ENCODE measurements around the gene DUSP12.

The DUSP12 gene

DNA sequence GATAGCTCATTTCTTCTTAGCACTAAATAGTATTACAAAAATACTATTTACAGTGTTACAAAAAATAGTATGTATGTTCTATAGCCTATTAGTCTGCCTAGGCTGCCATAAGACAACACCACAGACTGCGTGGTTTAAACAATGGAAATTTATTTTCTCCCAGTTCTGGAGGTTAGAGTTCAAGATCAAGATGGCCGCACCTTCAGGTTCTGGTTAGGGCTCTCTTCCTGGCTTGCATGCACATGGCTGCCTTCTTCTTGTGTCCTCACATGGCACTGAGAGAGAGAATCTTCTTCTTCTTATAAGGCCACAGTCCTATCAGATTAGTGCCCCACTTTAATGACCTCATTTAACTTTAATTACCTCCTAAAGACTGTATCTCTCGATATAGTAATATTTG lies 20.7 kb downstream of the DUSP12 start:
- no peak for DNase-seq

DNA sequence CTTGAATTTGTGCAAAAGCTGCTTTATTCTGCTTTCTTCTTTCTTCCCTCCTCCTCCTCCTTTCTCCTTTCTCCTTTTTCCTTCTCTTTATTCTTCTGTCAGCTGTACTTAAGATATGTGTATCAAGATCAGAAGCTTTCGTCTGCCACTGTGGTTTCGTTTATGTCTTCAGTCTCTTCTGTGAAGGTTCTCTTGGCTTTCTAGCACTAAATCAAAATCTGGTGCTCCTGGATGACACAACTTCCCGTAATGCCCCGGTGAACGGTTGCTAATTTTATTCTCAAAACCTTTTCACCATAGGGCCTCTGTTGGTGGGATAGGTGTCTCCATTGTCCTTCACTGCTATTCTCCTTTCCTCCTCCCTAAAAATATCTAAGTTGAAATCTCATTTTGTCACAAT lies 21.6 kb downstream of the DUSP12 start:
- DNase-seq: no peak

DNA sequence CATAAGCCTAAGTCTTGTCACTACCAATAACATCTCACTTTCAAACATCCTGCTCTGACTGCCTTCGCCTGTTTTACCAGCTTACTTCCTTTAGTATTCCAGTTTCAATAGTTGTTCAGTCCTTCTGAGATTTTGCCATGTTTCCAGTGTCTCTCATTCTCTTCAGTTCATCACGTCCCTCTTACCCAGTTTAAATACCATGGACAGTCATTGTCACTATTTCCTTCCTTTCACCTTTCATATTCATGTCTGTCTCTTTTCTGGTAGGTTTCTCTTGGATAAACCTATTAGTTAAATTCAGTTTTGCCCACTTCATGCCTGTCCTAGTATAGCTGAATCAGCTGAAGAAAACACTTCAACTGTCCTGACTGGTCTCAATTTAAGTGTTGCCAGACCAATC lies 22.4 kb downstream of the DUSP12 start:
- no peak for DNase-seq

DNA sequence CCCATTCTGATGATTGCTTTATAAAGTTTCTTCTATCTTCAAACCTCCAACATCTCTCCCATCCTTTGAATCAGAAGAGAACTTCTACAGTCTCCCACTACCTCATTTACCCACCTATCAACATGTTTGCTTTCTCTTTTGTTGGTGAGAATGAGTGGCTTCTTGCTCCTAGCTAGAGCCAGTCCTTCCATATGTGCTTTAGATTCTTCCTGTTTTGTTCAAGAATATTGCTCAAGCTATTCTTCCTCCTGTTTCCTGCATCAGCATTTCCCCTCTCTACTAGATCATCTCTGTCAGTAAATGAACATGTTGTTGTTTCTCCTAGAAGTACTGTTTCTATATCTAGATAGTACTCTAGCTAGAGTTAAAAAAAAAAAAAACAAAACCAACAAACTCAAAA lies 22.8 kb downstream of the DUSP12 start:
- DNase-seq: no peak

DNA sequence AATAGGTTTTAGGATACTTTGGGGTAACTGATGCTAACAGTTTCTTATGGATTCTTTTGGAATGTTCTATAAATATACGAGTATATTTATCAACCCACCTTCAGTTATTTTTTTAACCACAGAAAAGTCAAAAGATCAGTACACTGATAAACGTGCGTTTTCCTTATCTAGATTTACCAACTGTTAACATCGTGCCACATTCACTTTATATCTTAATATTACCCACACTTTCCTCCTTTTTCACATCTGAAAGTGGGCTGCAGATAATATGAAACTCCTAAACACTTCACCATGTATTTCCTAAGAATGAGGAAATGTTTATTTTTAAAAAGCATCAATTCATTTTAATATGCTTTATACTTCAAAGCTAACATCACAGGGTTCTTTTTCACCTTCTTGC lies 24.2 kb downstream of the DUSP12 start:
- no peak for DNase-seq

DNA sequence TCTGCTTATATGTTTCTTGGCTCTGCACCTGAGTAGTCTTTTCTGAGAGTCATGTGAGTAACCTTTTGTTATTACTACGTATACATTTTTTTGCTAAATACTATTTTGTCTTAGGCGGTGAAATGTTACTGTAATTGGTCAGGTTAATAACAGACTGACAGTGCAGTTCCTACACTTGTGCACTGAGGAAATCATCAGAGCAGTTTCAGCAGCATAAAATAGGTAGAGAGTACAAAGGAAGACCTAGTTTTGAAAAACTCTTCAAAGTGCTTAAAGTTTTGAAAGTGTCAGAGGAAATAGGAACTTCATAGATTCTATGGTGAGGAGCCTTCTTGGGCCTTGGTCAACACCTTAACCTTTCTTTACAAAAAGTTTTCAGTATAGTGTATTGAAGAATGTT lies 27.7 kb downstream of the DUSP12 start:
- DNase-seq: no peak

DNA sequence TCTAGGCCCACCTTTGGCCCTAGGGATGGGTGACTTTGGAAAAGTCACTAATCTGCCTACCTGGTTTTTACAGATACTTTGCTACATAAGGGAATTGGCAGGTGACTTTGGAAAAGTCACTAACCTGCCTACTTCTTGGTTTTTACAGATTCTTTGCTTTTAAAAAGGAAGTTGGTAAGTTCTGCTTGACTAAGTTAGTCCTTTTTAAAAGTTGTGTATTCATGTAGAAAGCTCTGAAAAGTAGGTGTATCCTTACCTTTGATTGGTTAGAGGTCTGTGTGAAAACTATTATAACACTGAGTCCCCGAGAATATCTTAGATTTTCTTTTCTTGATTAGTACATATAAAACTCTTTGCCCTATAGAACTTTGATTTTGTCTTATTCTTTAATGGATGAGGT lies 28.9 kb downstream of the DUSP12 start:
- no peak for DNase-seq

DNA sequence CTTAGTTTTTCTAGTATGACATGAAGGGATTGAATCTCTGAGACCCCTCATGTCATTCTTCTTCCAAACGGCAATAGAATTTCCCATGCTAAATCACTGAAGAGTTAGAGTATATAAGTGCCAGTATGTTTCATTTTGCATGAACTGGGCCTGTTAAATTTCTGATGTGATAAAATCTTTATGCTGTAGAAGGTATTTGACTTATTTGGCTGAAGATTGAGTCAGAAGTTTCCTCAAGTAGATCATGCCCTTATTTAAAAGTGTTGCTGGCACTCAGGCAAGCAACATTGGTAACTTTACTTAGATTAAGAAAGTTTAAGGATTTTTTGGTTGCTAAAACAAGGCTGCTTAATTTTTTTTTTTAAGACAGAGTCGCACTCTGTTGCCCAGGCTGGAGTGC lies 29.8 kb downstream of the DUSP12 start:
- DNase-seq: no peak

DNA sequence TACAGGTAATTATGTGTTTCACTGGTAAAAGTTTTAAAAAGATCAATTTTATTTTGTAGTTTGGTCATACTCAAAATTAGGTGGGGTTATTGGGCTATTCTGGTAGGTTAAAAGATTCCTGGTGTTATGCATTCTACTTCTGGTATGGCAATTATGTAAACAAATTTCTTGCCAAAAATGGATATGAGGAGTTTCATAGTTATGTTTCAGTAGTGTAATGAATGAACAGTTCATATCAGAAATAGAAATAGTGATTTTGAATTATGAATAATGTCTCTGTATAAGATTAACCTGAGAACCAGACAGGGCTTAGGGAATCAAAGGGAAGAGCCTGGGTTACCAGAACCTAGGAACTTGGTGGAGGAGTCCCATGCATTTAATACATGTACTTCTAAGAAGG lies 32.4 kb downstream of the DUSP12 start:
- no peak for DNase-seq

DNA sequence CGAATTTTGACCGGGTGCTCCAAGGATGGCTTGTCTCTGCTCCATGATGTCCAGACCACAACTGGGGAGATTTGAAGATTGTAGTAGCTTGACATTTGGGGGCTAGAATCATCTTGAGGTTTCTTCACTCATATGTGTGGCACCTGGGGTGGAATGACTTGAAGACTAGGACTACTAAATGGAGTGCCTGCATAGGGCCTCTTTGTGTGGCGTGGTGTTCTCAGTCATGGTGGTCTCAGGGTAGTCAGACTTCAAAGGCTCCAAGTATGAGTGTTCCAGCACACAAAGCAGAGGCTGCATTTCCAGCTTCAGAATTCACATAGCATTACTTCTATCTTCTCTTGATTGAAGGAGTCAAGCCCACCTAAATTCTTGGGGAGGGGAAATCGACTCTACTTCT lies 33.3 kb downstream of the DUSP12 start:
- no peak for DNase-seq

DNA sequence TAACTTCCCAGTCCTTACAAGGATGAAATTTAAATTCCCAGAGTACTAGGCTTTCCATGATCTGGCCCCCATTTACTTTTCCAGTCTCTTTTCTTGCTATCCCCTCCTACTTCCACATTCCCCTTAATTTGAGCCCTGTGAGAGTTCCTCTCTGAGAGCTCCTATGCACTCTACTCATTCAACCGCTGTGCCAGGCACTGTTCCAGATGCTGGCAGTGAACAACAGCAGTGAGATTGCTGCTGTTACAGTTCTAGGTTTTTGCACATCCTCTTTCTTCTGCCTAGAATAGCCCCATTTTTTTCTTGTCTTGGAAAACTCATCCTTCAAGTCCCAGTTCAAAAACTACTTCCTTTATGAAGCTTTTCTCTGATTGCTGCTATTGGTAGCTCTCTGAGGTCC lies 35.4 kb downstream of the DUSP12 start:
- DNase-seq: no peak

DNA sequence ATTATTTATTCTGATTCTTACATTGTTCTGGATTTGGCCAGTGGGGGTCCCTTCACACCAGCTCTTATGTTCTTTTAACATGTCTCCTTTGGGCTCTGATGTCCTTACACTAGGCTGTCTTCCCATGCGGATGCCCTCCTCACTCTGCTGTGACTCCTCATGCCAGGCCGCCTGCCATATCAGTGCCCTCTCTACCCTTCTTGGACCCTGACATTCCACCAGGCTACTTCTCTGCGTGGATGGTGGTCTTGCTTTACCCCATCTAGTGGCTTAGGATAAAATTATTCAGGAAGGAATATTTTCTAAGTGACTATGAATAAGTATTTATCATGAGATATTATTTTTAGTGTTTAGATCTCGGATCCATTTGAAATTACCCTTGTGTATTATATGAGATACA lies 37.8 kb downstream of the DUSP12 start:
- no peak for DNase-seq

DNA sequence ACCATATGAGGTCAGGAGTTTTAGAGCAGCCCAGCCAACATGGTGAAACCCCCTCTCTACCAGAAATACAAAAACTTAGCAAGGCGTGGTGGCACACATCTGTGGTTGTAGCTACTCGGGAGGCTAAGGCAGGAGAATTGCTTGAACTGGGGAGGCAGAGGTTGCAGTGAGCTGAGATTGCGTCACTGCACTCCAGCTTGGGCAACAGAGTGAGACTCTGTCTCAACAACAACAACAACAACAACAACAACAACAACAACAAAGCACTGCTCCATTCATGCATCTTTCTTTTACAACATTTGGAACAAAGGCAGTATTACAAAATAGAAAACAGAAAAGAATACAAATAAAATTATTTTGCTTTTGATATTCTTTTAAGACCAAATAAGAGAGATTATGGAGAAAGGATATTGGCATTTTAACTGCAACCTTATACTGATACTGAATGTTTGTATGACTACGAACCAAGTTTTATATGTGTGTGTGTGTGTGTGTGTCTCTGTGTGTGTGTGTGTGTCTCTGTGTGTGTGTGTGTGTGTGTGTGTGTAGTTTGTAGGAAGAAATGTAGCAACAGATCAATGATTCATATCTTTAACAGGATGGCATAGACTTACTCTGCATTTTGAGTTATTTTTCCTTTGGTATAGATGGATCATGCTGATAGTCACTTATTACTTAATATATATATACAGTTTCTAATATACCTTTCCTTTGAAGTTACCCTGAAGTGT lies 41.2 kb downstream of the DUSP12 start:
- no peak for DNase-seq

DNA sequence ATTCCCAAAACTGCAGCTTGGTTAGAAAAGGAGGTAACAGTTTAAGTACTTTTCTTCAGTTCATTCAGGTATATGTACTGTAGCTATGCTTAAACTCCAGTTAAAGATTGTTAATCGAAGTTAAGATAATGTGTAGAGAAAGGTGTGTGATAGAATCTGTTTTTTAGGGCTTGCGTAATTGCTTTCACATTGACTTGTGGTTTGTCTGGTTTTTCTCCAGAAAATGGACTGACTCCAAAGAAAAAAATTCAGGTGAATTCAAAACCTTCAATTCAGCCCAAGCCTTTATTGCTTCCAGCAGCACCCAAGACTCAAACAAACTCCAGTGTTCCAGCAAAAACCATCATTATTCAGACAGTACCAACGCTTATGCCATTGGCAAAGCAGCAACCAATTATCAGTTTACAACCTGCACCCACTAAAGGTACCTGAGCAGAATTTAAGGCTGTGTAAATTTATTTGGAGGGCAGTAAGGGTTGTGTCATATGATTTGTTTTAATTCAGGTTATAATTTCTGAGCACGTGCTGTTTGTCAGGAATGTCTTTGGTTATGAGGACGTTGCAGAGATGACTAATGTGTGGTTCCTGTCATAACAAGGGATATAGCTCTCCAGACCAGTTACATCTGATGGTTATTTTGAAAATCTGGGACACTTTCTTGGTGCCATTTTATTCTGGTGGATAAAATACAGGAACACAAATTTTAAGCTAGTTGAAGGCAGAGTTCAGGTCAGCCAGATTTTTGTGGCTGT lies 42.5 kb downstream of the DUSP12 start:
- no peak for DNase-seq

DNA sequence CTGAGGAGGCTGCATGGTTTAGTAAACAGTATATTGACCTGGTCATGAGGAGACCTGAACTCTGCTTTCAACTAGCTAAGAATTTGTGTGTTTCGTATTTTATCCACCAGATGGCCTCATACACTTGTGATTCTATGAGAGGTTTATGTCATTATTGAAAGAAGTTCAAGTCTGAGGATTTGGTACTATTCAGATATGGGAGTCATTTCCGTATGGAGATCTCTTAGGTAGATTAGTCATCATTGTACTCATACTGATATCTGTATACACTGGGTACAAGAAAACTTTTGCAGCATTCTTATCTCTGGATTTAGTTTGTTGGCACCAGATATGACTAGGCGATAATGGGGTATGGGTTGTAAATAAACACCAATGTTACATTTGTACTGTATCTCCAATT lies 43.2 kb downstream of the DUSP12 start:
- DNase-seq: peak; percentile 30

DNA sequence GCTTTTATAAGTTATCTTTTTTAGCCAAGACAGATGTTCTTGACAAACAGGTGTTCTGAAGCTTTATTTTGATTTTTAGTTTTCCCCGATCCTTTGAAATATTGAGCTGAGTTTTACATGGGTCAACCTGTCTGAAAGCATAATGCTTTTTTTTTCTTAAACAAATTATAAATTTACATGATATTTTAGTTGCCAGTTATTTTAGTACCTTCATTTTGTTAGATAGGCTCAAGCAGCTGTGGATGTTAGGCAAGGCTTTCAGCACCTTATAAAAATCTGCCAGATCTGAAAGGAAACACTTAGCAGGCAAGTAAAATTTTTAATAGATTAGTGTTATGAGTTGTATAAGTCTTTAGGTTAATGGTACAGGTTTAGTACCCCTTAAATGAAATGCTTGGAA lies 50.2 kb downstream of the DUSP12 start:
- DNase-seq: no peak

DNA sequence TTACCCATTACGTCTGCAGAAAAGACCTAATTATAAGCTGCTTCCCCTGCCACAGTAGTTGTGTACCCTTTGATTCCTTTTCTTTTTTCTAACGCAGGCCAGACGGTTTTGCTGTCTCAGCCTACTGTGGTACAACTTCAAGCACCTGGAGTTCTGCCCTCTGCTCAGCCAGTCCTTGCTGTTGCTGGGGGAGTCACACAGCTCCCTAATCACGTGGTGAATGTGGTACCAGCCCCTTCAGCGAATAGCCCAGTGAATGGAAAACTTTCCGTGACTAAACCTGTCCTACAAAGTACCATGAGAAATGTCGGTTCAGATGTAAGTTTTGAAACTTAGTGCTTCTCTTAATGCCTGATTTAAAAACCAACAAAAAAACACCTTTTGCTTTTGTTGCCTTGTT lies 52.4 kb downstream of the DUSP12 start:
- DNase-seq: no peak

DNA sequence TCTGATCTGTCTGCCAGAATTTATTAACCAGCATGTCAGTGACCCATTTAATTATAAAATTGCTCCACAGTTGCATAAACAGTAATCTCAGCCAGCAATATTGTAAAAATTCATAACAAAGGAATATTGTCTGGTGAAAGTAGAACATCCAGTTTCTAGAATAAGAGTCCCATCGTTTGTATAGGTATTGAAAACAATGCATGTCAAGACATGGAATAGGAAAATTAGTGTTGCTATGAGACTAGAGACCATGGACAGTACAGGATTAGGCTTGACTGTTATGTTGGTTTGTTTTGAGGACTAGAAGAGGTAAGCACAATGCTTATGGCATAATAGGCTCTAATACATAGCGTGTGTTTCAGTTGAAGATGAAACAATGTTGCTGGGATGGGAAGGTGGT lies 53.6 kb downstream of the DUSP12 start:
- DNase-seq: no peak

DNA sequence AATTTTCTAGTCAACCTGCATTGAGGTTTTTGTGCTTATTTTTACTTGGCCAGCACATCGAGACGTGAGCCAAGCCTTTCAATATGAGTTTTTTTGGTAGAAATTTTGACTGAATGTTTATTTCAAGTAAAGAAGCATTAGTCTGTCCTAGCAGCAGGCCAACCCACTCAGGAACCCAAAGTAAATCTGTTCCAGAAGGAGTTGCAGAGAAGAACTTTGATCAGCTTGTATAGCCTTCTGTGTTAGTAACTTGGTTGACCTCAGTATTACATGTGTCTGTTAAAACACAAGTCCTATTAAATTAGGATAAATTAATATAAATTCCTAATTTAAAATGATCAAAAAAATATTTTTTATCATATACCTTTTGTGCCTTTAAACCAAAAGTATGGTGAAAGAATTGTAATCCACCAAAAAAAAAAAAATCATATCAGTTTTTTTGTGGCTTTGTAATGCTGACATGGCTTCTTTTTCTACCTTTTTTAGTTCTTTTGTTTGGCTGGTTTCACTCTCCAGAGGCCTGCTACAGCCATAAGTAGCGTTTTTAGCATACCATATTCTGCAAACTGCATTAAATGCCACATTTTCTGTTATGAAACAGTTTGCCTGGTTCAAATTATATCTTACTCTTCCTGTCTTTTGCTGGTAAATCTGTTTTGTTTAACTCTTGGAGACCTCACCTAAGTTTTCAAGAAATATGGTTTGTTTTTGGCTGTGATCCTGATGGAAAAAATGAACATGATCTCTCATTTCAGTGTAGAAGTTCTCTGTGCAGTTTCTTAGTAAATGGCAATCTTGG lies 56.0 kb downstream of the DUSP12 start:
- DNase-seq: no peak

Data from NCI-H2029 treated with DMSO at 0.1 percent for 48 hours (cell line).